Spleen (tissue), 11 donors: Measurements from ENCODE around the gene ACER3. TPM values are rescaled to one million over a fixed set of nuclear protein-coding genes. Genes with fewer than 3 reads are reported as not detected.

Source experiments
- DNase-seq: peaks from one replicate; pipeline ENCODE4 v3.0.0-alpha.2; 2020
- H3K27ac ChIP-seq, 8 donors: fragments of 200-600 bp; sonication (generic) in 7 of 8; 1 replicate in 4 of 8; 2 replicates in 4 of 8; pipeline versions ENCODE4 v1.5.0 to v1.8.0; 2016 to 2021; ENCODE audit warnings: inconsistent platforms in 4 of 8, mild to moderate bottlenecking in 4 of 8, moderate library complexity in 1 of 8
- H3K27me3 ChIP-seq, 7 donors: fragments of 200-600 bp; sonication (generic) in 6 of 7; replicated peaks in 1 of 7; 1 replicate in 4 of 7; 2 replicates in 3 of 7; pipeline versions ENCODE4 v1.5.0 to v1.8.0; 2016 to 2021; ENCODE audit warnings: inconsistent platforms in 3 of 7, mild to moderate bottlenecking in 1 of 7
- H3K36me3 ChIP-seq, 6 donors: fragments of 200-600 bp; sonication (generic) in 5 of 6; 1 replicate in 4 of 6; 2 replicates in 2 of 6; pipeline versions ENCODE4 v1.5.0 to v1.8.0; 2016 to 2021; ENCODE audit warnings: inconsistent platforms in 2 of 6
- H3K4me1 ChIP-seq, 6 donors: fragments of 200-600 bp; sonication (generic) in 5 of 6; 1 replicate in 3 of 6; 2 replicates in 3 of 6; pipeline versions ENCODE4 v1.5.0 to v1.8.0; 2016 to 2021; ENCODE audit warnings: inconsistent platforms in 3 of 6
- H3K4me3 ChIP-seq, 8 donors: fragments of 200-600 bp; sonication (generic) in 7 of 8; 1 replicate in 4 of 8; 2 replicates in 4 of 8; pipeline versions ENCODE4 v1.5.0 to v1.8.0; 2016 to 2021; ENCODE audit warnings: inconsistent platforms in 4 of 8, mild to moderate bottlenecking in 4 of 8, moderate library complexity in 2 of 8
- H3K9me3 ChIP-seq, 8 donors: fragments of 200-600 bp; sonication (generic) in 7 of 8; 1 replicate in 4 of 8; 2 replicates in 4 of 8; pipeline versions ENCODE4 v1.5.0 to v1.8.0; 2016 to 2021; ENCODE audit warnings: inconsistent platforms in 4 of 8
- POLR2A ChIP-seq, 3 donors: fragments of 450-650 bp; IDR thresholded peaks; one replicate each; pipeline ENCODE4 v1.5.1; 2017; ENCODE audit warnings: antibody characterized with exemption in 3 of 3, mild to moderate bottlenecking in 1 of 3
- POLR2AphosphoS5 ChIP-seq, 3 donors: sonication (generic); formaldehyde crosslinking; IDR thresholded peaks; one replicate each; pipeline ENCODE4 v1.5.1; 2017; ENCODE audit warnings: antibody characterized with exemption in 3 of 3
- WGBS, 5 donors: extraction: QIAGEN DNeasy Blood & Tissue Kit in 3 of 5; methylation state at CpG; one replicate each; pipeline versions ENCODE4 v1.1.5 to v1.1.7; 2013 to 2018; 5-methylcytosine and 5-hydroxymethylcytosine counted together
- intact Hi-C: fragments of 100-400 bp; cut with DNase I; formaldehyde crosslinking; loops from one replicate; pipeline ENCODE4 v1.15.0; 2023; ENCODE audit warnings: low total_unique reads
- polyA plus RNA-seq, 3 donors: library from polyadenylated mRNA; stranded (reverse); fragments of 200-250 nt; gene quantifications; one replicate each; pipeline ENCODE4 v1.2.1, GENCODE V29; 2013
- total RNA-seq, 7 donors: library from RNA; depleted of rRNA in 3 of 7; stranded (reverse); fragments of >200 nt in 3 of 7; fragmentation: NEBNext Ultra II Directional in 4 of 7; extraction: Animal tissue kit (Norgen Biotek cat#: 25700) in 4 of 7; gene quantifications; one replicate each; pipeline versions ENCODE4 v1.1.0 to v1.2.1, GENCODE V29; 2016 to 2021
- TF ChIP-seq, protein P1 (sequence below), 11 experiments: fragments of 200-600 bp in 7 of 11; fragments of 450-650 bp in 4 of 11; sonication (generic) in 4 of 11; IDR thresholded peaks in 8 of 11; conservative IDR thresholded peaks in 3 of 11; 1 replicate in 7 of 11; 2 replicates in 4 of 11; pipeline versions ENCODE4 v1.4.0 to v1.8.0; 2016 to 2021; ENCODE audit warnings: antibody characterized with exemption in 11 of 11, inconsistent platforms in 4 of 11, mild to moderate bottlenecking in 1 of 11
- donor health status: healthy with polysubstance abuse.
- donor health status: DM: no; HTN: no; CAD: no; lungs with moderate emphysema.
- donor health status: DM: no; HTN: no; CAD: no.
- donor health status: Bipolar disorder and iron deficiency.
- donor health status: healthy.
- donor health status: DM: no; HTN: no; CAD: no.
- donor health status: DM: yes; HTN: yes; CAD: no.

Gene ACER3
- total and polyA plus RNA-seq, 10 donors, result 2.9 to 52.2 (median 32.1) TPM

DNA sequence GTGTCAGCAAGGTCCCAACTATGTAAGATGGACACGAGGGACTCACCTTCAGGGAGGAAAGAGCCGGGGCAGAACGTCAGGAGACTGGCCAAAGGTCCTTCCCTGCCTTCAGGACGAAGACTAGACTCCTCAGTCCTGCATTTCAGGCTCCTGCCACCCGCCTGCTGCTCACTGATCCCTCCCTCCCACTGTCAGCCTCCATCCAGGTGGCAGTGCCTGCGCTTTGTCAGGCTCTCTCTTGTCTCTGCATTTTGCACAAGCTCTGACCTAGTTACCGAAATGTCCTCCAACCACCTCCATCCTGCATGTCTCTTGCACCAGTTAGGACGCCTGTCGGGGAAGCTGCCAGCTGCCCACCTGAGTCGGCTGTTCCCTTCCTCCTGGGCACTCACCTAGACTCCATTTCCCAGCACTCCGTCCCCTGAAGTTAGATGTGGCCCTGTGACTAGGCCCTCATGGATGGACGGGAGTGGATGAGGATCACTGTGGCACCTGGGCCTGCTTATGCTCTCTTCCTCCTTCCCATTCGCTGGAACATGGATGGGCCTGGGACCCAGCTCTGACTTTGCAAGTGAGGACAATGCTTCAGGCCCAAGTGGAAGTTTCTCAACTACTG is 181.5 kb downstream of the ACER3 start:
- Histone ChIP-seq H3K27ac (no peak overlapping the region), H3K36me3 (no peaks in the 10 kb centered on the region), H3K27me3 (peaks cover 0 to 87% (median 45%) of the 10 kb centered on the region in 7 donors), H3K9me3 (peaks cover 0 to 4% (median 0%) of the 10 kb centered on the region in 8 donors), H3K4me3 (no peak overlapping the region), H3K4me1 (peaks cover 5 to 38% (median 27%) of the 10 kb centered on the region in 6 donors)
- 85 to 96% (median 88%) methylated on average over 13 of the region's 13 CpGs for WGBS, 5 donors
- intact Hi-C loops, result no loop called here
- TF ChIP-seq, protein P1, sequence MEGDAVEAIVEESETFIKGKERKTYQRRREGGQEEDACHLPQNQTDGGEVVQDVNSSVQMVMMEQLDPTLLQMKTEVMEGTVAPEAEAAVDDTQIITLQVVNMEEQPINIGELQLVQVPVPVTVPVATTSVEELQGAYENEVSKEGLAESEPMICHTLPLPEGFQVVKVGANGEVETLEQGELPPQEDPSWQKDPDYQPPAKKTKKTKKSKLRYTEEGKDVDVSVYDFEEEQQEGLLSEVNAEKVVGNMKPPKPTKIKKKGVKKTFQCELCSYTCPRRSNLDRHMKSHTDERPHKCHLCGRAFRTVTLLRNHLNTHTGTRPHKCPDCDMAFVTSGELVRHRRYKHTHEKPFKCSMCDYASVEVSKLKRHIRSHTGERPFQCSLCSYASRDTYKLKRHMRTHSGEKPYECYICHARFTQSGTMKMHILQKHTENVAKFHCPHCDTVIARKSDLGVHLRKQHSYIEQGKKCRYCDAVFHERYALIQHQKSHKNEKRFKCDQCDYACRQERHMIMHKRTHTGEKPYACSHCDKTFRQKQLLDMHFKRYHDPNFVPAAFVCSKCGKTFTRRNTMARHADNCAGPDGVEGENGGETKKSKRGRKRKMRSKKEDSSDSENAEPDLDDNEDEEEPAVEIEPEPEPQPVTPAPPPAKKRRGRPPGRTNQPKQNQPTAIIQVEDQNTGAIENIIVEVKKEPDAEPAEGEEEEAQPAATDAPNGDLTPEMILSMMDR (IDR thresholded peaks at IDR 0.05 in 8 of 11, conservative IDR thresholded peaks at IDR 0.05 in 3 of 11), result no peak
- TF ChIP-seq POLR2A (IDR thresholded peaks at IDR 0.05) (no peak), POLR2AphosphoS5 (IDR thresholded peaks at IDR 0.05) (no peak)
- no peak for DNase-seq

DNA sequence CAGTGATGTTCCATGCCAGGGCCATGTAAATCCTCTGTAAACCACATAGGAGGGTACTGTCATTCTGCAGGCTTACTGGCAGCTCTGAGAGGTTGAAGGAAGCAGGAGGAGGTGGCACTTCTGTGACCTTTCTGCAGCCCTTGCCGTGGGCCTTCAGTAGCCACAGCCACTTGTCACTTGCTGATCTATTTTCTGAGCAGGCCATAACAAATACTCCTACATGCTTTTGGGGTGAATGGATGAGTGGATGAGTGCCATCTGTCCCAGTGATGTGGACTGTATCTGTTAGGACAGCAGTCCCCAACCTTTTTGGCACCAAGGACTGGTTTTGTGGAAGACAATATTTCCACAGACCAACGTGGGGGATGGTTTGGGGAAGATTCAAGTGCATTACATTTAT is 183.6 kb downstream of the ACER3 start:
- Histone ChIP-seq H3K27me3 (peaks cover 0 to 69% (median 39%) of the 10 kb centered on the region in 7 donors), H3K4me3 (no peak overlapping the region), H3K4me1 (peaks cover 7 to 32% (median 25%) of the 10 kb centered on the region in 6 donors), H3K36me3 (no peaks in the 10 kb centered on the region), H3K9me3 (peaks cover 0 to 4% (median 0%) of the 10 kb centered on the region in 8 donors), H3K27ac (no peak overlapping the region)
- TF ChIP-seq POLR2AphosphoS5 (IDR thresholded peaks at IDR 0.05) (no peak), POLR2A (IDR thresholded peaks at IDR 0.05) (no peak)
- TF ChIP-seq, protein P1 (IDR thresholded peaks at IDR 0.05 in 8 of 11, conservative IDR thresholded peaks at IDR 0.05 in 3 of 11), result no peak
- intact Hi-C loops, result no loop called here
- 62 to 80% (median 71%) methylated on average over 2 of the region's 2 CpGs for WGBS, 5 donors
- DNase-seq, result no peak

DNA sequence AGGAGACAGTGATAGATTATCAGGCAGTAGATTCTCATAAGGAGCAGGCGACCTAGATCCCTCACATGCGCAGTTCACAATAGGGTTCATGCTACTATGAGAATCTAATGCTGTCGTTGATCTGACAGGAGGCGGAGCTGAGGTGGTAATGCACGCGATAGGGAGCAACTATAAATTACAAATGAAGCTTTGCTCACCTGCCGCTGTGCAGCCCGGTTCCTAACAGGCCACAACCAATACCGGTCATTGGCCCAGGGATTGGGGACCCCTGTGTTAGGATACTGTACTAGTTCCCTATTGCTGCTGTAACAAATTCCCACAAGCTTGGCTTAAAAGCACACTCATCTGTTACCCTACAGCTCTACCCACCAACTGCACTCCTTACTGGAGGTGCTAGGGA is 184.2 kb downstream of the ACER3 start:
- Histone ChIP-seq H3K27me3 (peaks cover 0 to 64% (median 33%) of the 10 kb centered on the region in 7 donors), H3K9me3 (peaks cover 0 to 4% (median 0%) of the 10 kb centered on the region in 8 donors), H3K4me1 (peaks cover 4 to 27% (median 19%) of the 10 kb centered on the region in 6 donors), H3K27ac (no peak overlapping the region), H3K36me3 (no peaks in the 10 kb centered on the region), H3K4me3 (no peak overlapping the region)
- intact Hi-C loops, result no loop called here
- no peak for DNase-seq
- WGBS, 5 donors, result 91 to 96% (median 94%) methylated on average over 9 of the region's 9 CpGs
- TF ChIP-seq, protein P1 (IDR thresholded peaks at IDR 0.05 in 8 of 11, conservative IDR thresholded peaks at IDR 0.05 in 3 of 11), result no peak
- TF ChIP-seq POLR2AphosphoS5 (IDR thresholded peaks at IDR 0.05), result no peak
- TF ChIP-seq POLR2A (IDR thresholded peaks at IDR 0.05), result no peak

DNA sequence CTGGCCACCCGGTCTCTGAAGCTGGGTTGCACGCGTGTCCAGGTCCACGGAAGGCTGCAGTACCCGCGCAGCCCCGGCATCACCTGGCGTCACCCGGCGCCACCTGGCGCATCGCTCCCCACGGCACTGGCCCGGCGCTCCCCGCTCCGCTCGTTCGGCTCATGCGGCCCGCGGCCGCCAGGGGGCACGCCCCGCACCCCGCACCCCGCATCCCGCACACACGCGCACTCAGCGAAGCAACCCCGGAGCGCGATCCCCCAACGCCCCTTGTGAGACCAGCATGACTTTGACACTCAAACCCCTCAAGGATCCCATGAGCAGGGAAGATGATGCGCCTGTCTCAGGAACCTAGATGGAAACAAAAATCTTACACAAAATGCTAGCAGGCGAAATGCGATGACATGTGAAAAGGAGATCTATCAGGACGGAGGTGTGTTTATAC is 185.4 kb downstream of the ACER3 start:
- Histone ChIP-seq H3K9me3 (no peaks in the 10 kb centered on the region), H3K36me3 (no peaks in the 10 kb centered on the region), H3K4me1 (peaks cover 2 to 20% (median 15%) of the 10 kb centered on the region in 6 donors), H3K27ac (no peak overlapping the region), H3K27me3 (peaks cover 0 to 52% (median 25%) of the 10 kb centered on the region in 7 donors), H3K4me3 (peak overlapping the region in 1 of 8 donors; percentile 8)
- DNase-seq, result no peak
- no peak for TF ChIP-seq POLR2A (IDR thresholded peaks at IDR 0.05)
- no peak for TF ChIP-seq POLR2AphosphoS5 (IDR thresholded peaks at IDR 0.05)
- TF ChIP-seq, protein P1 (IDR thresholded peaks at IDR 0.05 in 8 of 11, conservative IDR thresholded peaks at IDR 0.05 in 3 of 11), result peak in 10 of 11 experiments; percentile 20 to 75 (median 54)
- WGBS, 5 donors, result 5 to 10% (median 7%) methylated on average over 25 to 39 of the region's 39 CpGs
- intact Hi-C loops, result no loop called here
